Kidney glomerular epithelial cell (primary cell): ENCODE results near the gene ZNF316.

Experiments used
- DNase-seq: peaks from one replicate; lab custom pipeline; 2025; lab: John Stamatoyannopoulos, UW

The ZNF316 gene

DNA sequence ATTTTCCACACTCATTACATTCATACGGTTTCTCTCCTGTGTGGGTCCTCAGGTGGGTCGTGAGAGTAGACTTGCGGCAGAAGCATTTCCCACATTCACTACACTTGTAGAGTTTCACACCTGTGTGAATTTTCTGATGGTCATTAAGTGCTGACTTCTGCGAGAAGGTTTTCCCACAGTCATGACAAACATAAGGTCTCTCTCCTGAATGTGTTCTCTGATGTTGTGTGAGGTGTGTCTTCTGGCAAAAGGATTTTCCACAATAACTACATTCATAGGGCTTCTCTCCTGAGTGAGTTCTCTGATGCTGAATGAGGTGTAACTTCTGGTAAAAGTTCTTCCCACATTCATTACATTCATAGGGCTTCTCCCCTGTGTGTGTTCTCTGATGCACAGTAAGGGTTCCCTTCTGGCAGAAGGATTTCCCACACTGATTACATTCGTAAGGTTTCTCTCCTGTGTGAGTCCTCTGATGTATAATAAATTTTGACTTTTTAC is 54.5 kb downstream of the ZNF316 start:
- no peak for DNase-seq

GRCh38 chr7:6700793-6701192 is 63.7 kb downstream of the ZNF316 start:
- DNase-seq, result no peak

DNA sequence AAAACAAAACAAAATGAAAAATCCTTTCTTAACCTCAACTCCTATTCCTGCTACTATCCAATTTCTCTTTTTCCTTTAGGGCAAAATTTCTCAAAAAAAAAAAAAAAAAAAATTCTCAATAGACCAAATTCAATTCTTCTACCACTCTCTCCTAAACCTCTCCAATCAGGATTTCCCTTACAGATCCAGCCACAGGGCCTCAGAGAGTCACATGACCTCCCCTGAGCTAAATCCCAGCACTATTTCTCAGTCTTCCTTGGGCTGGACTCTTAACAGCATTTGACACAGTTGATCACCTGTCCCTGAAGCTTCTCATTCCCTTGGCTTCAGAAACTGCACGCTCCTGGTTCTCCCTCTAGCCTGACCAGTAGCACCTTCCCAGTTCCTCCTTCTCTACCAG is 64.7 kb downstream of the ZNF316 start:
- no peak for DNase-seq
